ENCODE data around the gene MPPED1. TPM values are rescaled to one million over a fixed set of nuclear protein-coding genes. Genes with fewer than 3 reads are reported as not detected.

Gene MPPED1
- total and polyA plus RNA-seq, 2 donors (not counting 1 experiment from before 2014, with no cell fraction given), result 0.13 TPM; not detected in 1

GRCh38 chr22:43449205-43449830 is 37.5 kb downstream of the MPPED1 start:
- DNase-seq (no peak), ATAC-seq (ENCODE audit: low read depth) (no peak)
- WGBS (ENCODE audit: insufficient coverage), result 78% methylated on average over 10 of the region's 16 CpGs
- Mint-ChIP-seq H3K4me1 (peaks cover 11% of the 10 kb centered on the region), H3K27ac (no peak overlapping the region), H3K9me3 (ENCODE audit: insufficient read depth) (peaks cover 1% of the 10 kb centered on the region), H3K27me3 (peaks cover 17% of the 10 kb centered on the region), H3K4me3 (no peak overlapping the region)
- intact Hi-C loops (cut with micrococcal nuclease), result no loop called here
- POLR2A ChIA-PET, result no interaction called here
- H3K79me2 ChIP-seq (ENCODE audit: control insufficient read depth, insufficient read depth, low read length), result no peaks in the 10 kb centered on the region
- H3K4me2 ChIP-seq (replicated peaks; ENCODE audit: low read depth, low read length, poor library complexity, severe bottlenecking), result no peak overlapping the region
- peaks cover 0 to 4% of the 10 kb centered on the region in 2 donors for H3K4me1 ChIP-seq (ENCODE audit: control insufficient read depth in 2 of 2, insufficient read depth in 2 of 2, low read length in 2 of 2)
- H3K4me3 ChIP-seq (ENCODE audit: control extremely low read depth in 1 of 5, extremely low read depth in 1 of 5, insufficient read depth in 1 of 5, low read depth in 2 of 5, low read length in 4 of 5), result no peak overlapping the region
- peaks cover 0 to 7% (median 0%) of the 10 kb centered on the region in 3 donors for H3K9me3 ChIP-seq (ENCODE audit: control extremely low read depth in 1 of 3, control insufficient read depth in 2 of 3, insufficient read depth in 1 of 3, low read length in 2 of 3)
- no peaks in the 10 kb centered on the region for H3K27me3 ChIP-seq (replicated peaks in 1 of 4; ENCODE audit: control extremely low read depth in 1 of 4, control insufficient read depth in 3 of 4, insufficient read depth in 4 of 4, low read length in 3 of 4)
- no peak overlapping the region for H2AFZ ChIP-seq (ENCODE audit: insufficient read depth, low read depth, low read length, poor library complexity, severe bottlenecking)
- H4K20me1 ChIP-seq (ENCODE audit: control insufficient read depth, insufficient read depth, low read length, poor library complexity, severe bottlenecking), result no peaks in the 10 kb centered on the region
- CTCF ChIA-PET, result no interaction called here
- TF ChIP-seq EZH2 (IDR thresholded peaks at IDR 0.05; ENCODE audit: borderline replicate concordance, insufficient read depth, low read depth, low read length, poor library complexity, severe bottlenecking) (no peak), CTCF (IDR thresholded peaks at IDR 0.05) (no peak)
- no peak overlapping the region for H3K27ac ChIP-seq (ENCODE audit: low read length in 2 of 2)
- no peak overlapping the region for H3K9ac ChIP-seq (ENCODE audit: low read length)
- H3K36me3 ChIP-seq (replicated peaks in 1 of 2; ENCODE audit: control extremely low read depth in 1 of 2, control insufficient read depth in 1 of 2, extremely low read depth in 1 of 2, insufficient read depth in 2 of 2, low read length in 1 of 2), result no peaks in the 10 kb centered on the region

- TF ChIP-seq CTCF (IDR thresholded peaks at IDR 0.05) (no peak), EZH2 (IDR thresholded peaks at IDR 0.05; ENCODE audit: borderline replicate concordance, insufficient read depth, low read depth, low read length, poor library complexity, severe bottlenecking) (no peak)
- peaks cover 1% of the 10 kb centered on the region for H3K9me3 Mint-ChIP-seq (ENCODE audit: insufficient read depth)
- no peak overlapping the region for H3K27ac Mint-ChIP-seq
- H3K27ac ChIP-seq (ENCODE audit: low read length in 2 of 2), result no peak overlapping the region
- no peak overlapping the region for H3K4me3 ChIP-seq (ENCODE audit: control extremely low read depth in 1 of 5, extremely low read depth in 1 of 5, insufficient read depth in 1 of 5, low read depth in 2 of 5, low read length in 4 of 5)
- ChIA-PET CTCF (no interaction called here), POLR2A (no interaction called here)
- H3K4me3 Mint-ChIP-seq, result no peak overlapping the region
- H3K36me3 ChIP-seq (replicated peaks in 1 of 2; ENCODE audit: control extremely low read depth in 1 of 2, control insufficient read depth in 1 of 2, extremely low read depth in 1 of 2, insufficient read depth in 2 of 2, low read length in 1 of 2), result no peaks in the 10 kb centered on the region
- no peaks in the 10 kb centered on the region for H4K20me1 ChIP-seq (ENCODE audit: control insufficient read depth, insufficient read depth, low read length, poor library complexity, severe bottlenecking)
- H3K79me2 ChIP-seq (ENCODE audit: control insufficient read depth, insufficient read depth, low read length), result no peaks in the 10 kb centered on the region
- H3K4me2 ChIP-seq (replicated peaks; ENCODE audit: low read depth, low read length, poor library complexity, severe bottlenecking), result no peak overlapping the region
- H3K4me1 ChIP-seq (ENCODE audit: control insufficient read depth in 2 of 2, insufficient read depth in 2 of 2, low read length in 2 of 2), result peaks cover 0 to 4% of the 10 kb centered on the region in 2 donors
- H3K9ac ChIP-seq (ENCODE audit: low read length), result no peak overlapping the region
- H3K4me1 Mint-ChIP-seq, result peaks cover 11% of the 10 kb centered on the region
- peaks cover 0 to 7% (median 0%) of the 10 kb centered on the region in 3 donors for H3K9me3 ChIP-seq (ENCODE audit: control extremely low read depth in 1 of 3, control insufficient read depth in 2 of 3, insufficient read depth in 1 of 3, low read length in 2 of 3)
- intact Hi-C loops (cut with micrococcal nuclease), result no loop called here
- WGBS (ENCODE audit: insufficient coverage), result 88% methylated on average over 8 of the region's 11 CpGs
- peaks cover 17% of the 10 kb centered on the region for H3K27me3 Mint-ChIP-seq
- DNase-seq (no peak), ATAC-seq (ENCODE audit: low read depth) (no peak)
- H2AFZ ChIP-seq (ENCODE audit: insufficient read depth, low read depth, low read length, poor library complexity, severe bottlenecking), result no peak overlapping the region
- no peaks in the 10 kb centered on the region for H3K27me3 ChIP-seq (replicated peaks in 1 of 4; ENCODE audit: control extremely low read depth in 1 of 4, control insufficient read depth in 3 of 4, insufficient read depth in 4 of 4, low read length in 3 of 4)
Measured at GRCh38 chr22:43449831-43450225, 38.0 kb downstream of the MPPED1 start.

All from B cell (primary cell).